GM21786 (cell line): ENCODE results near the gene DISP2.

Experiments used
- ATAC-seq: cut with Tn5 transposase; IDR thresholded peaks from one replicate; pipeline ENCODE4 v1.9.1; 2021; ENCODE audit not compliant: unreplicated experiment

Gene DISP2

DNA sequence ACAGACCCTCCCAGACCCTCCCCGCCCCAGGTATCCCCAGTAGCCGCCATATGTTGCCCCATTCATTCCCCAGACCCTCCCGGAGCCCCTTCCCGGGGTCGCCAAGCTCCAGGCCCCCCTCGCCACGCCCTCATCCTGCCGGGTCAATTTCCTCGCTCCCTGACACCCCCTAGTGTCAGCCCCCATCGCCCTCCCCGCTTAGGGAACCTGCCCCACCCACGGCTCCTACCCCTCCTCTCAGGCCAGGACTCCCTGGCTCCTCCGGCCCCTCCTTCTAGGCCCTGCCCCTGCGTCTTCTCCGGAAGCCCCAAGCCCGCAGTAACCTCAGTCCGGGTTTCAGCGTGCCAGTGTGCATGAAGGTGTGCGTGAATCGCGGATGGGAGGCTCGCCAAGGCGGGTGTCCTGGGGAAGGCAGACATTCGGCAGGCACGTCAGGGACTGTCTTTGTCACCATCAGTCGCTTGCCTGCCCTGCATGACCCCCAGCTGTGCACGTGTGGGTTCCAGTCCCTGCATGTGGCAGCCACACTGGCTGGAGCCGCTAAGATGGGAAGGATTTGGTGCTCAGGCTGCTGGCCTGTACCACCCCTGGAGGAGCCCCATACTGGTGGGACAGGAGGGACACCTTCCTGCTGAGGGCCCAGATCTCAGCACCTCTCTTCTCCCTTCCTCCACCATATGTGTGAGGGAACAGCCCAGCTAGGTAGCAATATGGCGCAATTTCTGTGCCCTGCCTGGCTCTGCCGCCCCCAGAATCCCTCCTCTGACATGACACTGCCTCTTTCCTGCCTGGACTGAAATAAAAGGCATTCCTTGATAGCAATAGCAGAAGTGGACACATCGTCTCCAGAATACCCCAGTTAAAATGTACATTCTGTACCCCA, 693 bp downstream of the DISP2 start:
- no peak for ATAC-seq

DNA sequence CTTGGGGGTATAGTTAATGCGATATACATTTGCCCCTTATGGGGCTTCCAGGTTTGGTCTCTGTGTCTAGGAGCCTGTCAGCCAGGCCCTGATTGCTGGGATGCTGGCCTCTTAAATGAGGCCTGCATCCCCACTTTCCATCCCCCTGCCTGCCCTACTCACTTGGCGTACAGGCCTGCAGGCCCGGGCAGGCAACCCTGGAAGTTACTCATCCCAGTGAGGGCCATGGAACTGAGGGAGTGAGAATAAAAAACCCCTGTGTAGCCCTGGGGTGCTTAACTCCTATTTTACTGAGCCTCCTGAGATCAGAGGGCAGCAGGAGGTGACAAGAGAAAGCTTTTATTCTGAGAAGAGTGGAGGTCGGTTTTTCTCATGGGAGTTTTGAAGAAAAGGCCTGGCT, 2.0 kb downstream of the DISP2 start:
- ATAC-seq = no peak

DNA sequence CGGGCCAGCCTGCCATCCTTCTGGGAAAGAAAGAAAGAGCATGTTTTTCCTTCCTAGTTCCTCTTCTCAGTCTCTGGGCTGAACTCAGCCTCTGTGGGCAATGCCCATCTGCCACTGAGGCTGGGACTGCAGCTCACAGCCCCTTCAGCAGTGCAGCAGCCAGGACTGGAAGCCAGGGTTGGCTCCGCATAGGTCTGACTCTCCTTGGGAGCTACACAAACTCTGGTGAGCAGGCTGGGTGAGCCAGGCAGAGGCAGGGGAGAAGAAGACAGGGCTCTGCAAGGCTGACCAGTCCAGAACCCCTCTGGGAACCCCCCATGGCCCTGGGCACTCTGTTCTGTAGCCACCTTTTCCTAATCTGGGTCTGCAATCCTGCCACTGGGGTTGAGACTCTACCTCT, 3.6 kb downstream of the DISP2 start:
- ATAC-seq = no peak

DNA sequence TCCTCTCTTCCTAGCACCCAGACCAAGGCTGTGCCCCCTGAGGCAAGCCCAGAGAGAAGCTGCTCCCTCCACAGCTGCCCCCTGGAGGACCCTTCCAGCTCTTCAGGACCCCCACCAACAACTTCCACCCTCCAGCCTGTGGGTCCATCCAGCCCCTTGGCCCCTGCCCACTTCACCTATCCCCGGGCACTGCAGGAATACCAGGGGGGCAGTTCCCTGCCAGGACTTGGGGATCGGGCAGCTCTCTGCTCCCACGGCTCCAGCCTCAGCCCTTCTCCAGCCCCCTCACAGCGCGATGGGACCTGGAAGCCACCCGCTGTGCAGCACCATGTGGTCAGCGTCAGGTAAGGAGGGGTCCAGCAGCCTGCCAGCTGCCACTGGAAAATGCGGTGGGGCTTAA, 5.6 kb downstream of the DISP2 start:
- no peak for ATAC-seq

DNA sequence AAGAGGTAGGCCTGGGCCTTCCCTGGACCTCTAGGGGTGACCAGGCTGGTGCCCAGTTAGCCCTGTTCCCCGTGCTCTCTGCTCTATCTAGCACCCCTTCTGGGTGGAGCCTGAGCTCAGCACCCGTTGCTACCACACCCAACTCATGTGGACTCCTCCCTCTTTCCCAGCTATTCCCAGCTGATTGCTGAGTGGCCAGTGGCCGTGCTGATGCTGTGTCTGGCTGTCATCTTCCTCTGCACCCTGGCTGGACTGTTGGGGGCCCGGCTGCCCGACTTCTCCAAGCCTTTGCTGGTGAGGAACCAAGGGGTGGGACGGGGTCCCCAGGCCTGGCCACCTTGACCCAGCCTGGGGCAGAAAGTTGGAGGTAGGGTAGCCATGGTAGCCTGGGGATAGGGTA, 6.2 kb downstream of the DISP2 start:
- ATAC-seq = no peak

DNA sequence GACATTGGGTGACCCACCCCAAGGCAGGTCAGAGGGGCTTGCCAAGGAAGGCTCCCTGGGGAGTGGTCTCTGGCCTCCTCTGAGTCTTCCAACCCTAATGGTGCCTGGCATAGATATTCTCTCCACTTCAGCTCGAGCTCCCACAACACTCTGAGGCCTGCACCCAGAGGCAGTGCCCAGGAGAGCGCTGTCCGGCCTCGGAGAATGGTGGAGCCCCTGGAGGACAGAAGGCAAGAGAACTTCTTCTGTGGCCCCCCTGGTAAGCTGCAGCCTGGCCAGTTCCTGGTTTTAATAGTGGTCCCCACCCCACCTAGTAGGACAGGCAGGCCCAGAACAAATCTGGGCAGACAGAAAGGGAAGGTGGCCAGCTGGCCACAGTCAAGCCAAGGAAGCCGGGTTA, 7.0 kb downstream of the DISP2 start:
- ATAC-seq = no peak

DNA sequence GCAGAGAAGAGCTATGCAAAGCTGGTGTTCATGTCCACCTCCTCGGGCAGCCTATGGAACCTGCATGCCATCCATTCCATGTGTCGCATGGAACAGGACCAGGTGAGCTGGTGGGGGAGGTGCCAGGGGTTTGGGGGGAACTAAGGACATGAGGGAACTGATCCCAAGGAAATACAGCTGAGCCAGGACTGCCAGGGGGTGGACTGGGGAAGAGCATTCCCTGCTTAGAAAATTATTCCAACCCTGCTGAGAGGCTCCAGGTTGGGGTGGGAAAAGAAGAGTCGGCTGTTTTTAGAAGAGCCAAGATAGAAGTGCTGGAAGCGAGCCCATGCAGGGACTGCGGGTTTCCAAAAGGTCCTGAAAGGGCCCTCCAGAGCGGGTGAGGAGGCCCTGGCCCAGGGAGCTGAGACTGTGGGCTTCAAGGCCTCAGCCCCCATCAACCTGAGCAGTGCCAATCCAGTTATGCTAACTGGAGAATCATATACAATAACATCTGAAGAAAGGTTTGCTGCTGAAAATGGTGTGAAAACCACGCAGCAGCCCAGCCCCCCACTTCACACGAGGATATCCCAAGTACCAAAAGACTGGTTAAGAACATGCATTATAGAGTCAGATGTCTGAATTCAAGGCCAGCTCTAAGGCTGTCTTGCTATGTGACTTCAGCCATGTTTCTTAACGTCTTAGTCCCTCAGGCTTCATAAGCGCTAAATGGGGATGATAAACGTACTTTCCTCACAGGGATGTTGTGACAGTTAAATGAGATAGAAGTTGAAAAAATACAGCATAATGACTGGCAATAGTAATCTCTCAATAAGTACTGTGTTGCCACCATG, 7.8 kb downstream of the DISP2 start:
- ATAC-seq = no peak

DNA sequence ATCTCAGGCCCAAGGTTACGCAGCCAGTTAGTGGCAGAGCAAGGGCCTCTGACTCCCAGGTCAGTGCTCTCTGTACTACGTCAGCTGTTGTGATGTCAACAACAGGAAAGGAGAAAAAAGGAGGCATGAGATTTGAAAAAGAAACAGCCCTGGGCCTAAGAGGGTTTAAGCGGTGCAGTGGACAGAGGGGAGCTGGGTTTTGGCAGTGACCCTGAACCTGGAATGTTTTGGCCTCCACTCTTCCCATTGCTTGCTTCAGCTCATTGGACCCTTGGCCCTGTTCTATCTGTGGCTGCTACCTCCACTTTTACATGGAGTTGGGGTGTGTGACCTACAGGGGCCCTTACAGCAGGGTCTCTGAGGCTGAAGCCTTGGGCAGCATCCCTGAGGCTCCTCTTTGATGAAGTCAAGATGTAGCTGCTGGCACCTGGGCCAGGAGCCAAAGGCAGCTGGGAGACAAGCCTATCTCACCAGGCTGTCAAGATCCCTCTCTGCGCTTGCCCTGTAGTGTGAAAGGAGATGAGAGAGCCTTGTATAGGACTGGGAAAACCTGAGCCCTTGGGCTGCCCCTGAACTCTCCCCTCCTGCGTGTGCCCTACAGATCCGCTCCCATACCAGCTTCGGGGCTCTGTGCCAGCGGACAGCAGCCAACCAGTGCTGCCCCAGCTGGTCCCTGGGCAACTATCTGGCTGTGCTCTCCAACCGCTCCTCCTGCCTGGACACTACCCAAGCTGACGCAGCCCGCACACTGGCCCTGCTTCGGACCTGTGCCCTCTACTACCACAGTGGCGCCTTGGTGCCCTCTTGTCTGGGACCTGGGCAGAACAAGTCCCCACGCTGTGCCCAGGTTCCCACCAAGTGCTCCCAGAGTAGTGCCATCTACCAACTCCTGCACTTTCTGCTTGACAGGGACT, 8.7 kb downstream of the DISP2 start:
- no peak for ATAC-seq

DNA sequence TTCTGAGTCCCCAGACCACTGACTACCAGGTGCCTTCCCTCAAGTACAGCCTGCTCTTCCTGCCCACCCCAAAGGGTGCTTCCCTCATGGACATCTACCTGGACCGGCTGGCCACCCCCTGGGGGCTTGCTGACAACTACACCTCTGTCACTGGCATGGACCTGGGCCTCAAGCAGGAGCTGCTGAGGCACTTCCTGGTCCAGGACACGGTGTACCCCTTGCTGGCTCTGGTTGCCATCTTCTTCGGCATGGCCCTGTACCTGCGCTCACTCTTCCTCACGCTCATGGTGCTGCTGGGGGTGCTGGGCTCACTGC, 9.3 kb downstream of the DISP2 start:
- ATAC-seq = no peak

DNA sequence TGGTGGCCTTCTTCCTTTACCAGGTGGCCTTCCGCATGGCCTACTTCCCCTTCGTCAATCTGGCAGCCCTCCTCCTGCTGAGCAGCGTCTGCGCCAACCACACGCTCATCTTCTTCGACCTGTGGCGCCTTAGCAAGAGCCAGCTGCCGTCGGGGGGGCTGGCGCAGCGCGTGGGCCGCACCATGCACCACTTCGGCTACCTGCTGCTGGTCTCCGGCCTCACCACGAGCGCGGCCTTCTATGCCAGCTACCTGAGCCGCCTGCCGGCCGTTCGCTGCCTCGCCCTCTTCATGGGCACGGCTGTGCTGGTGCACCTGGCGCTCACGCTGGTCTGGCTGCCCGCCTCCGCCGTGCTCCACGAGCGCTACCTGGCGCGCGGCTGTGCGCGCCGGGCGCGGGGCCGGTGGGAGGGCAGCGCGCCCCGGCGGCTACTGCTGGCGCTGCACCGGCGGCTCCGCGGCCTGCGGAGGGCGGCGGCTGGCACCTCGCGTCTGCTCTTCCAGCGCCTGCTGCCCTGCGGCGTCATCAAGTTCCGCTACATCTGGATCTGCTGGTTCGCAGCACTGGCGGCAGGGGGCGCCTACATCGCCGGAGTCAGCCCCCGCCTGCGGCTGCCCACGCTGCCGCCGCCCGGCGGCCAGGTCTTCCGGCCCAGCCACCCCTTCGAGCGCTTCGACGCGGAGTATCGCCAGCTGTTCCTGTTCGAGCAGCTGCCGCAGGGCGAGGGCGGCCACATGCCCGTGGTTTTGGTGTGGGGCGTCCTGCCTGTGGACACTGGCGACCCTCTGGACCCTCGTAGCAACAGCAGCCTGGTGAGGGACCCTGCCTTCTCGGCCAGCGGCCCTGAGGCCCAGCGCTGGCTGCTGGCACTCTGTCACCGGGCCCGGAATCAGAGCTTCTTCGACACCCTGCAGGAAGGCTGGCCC, 9.9 kb downstream of the DISP2 start:
- ATAC-seq = peak; percentile 89

DNA sequence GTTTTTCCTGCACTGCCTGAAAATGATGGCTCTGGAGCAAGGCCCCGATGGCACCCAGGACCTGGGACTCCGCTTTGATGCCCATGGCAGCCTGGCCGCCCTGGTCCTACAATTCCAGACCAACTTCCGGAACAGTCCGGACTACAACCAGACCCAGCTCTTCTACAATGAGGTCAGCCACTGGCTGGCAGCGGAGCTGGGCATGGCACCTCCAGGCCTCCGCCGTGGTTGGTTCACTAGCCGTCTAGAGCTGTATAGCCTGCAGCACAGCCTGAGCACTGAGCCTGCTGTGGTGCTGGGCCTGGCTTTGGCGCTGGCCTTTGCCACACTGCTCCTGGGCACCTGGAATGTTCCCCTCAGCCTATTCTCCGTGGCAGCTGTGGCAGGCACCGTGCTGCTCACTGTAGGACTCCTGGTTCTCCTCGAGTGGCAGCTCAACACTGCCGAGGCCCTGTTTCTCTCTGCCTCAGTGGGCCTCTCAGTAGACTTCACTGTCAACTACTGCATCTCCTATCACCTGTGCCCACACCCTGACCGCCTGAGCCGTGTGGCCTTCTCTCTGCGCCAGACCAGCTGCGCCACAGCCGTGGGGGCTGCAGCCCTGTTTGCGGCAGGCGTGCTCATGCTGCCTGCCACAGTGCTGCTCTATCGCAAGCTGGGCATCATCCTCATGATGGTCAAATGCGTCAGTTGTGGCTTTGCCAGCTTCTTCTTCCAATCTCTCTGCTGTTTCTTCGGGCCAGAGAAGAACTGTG, 10.9 kb downstream of the DISP2 start:
- ATAC-seq = no peak

DNA sequence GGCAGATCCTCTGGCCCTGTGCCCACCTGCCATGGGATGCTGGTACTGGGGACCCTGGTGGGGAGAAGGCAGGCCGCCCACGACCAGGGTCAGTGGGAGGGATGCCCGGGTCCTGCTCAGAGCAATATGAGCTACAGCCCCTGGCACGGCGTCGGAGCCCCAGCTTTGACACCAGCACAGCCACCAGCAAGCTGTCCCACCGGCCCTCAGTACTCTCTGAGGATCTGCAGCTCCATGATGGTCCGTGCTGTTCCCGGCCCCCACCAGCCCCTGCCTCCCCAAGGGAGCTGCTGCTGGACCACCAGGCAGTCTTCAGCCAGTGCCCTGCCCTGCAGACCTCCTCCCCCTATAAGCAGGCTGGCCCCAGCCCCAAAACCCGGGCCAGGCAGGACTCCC, 11.5 kb downstream of the DISP2 start:
- no peak for ATAC-seq

DNA sequence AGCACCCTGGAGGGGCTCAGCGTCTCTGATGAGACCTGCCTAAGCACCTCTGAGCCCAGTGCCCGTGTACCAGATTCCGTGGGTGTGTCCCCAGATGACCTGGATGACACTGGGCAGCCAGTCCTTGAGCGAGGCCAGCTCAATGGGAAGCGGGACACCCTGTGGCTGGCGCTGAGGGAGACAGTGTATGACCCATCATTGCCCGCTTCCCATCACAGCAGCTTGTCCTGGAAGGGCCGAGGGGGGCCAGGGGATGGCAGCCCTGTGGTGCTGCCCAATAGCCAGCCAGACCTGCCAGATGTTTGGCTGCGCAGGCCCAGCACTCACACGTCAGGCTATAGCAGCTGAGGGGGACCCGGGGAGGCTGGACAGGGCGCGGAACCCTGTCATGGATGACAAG, 12.0 kb downstream of the DISP2 start:
- no peak for ATAC-seq

DNA sequence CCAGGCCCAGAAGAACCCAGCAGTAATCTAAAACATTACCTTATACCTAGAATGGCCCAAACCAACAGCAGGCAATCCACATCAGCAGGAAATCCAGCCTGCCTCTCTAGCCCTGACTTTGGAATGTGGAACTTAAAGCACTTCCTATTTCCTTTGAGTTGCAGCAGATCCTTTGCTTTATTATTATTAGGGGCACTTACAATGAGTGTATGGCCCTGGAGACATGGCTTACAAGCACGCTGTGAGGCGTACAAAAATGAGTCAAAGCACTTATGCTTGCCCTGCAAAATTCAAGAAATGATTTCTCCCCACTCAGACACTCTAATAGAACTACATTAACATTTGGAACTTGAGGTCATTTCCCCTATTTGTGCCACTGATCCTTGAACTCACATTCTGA, 15.0 kb downstream of the DISP2 start:
- ATAC-seq = no peak

DNA sequence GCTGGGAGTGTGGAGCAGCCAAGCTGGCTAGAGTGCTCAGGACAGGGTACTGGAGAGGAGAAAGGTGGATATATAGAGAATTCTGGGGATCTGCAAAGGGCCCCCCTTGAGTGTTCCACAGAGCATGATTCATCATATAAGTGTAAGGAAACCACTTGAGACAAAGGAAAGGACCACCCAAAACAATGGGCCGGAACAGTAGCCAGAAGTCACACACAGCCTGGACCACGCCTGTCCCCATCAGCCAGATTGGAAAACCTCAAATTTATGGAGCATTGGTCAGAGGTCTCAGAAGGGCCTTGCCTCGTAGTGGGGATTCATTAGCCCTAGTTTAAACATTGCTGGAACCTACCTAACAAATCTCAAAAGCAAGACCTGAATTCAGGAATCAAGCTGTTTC, 19.6 kb downstream of the DISP2 start:
- ATAC-seq = no peak

DNA sequence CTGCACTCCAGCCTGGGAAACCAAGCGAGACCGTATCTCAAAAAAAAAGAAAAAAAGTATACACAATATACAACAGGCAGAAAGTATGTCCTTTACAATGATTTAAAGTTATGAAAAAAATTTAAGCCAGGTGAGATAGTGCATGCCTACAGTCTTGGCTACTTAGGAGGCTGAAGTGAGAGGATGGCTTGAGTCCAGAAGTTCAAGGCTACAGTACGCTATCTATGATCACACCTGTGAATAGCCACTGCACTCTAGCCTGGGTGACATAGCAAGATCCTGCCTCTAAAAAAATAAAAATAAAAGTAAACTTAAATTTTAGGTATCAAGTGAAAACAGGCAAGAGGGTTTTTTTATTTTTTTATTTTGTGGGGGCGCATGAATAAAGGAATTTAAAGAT, 21.4 kb downstream of the DISP2 start:
- no peak for ATAC-seq

DNA sequence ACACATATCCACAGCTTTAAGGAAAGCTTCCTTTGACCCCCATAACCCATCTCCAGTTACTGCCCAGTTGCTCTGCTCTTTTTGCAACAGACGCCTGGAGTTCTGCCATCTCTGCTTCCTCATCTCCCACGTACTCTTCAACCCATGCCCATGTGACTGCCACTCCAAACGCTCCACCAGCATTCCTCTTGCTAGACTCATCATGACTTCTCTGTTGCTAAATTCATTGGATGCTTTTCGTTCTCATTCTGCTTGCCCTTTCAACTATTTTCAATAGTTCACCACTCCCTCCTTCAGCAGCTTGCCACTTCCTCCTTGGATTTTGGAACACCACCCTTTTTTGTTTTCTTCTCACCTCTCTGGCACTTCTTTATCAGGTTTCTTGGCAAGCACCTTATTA, 21.8 kb downstream of the DISP2 start:
- ATAC-seq = no peak

DNA sequence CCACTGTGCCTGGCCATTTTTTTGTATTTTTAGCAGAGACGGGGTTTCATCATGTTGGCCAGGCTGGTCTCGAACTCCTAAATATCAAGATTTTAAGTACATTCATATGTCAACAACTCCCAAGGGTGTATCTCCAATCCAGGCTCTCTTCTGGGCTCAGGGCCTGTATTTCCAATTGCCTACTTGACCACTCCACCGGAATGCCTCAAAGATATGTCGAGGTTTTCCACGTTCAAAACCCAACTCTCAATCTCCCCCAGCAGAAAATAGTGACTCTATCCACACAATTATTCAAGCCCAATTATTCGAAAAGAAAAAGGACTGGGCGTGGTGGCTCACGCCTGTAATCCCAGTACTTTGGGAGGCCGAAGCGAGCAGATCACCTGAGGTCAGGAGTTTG, 22.6 kb downstream of the DISP2 start:
- no peak for ATAC-seq

DNA sequence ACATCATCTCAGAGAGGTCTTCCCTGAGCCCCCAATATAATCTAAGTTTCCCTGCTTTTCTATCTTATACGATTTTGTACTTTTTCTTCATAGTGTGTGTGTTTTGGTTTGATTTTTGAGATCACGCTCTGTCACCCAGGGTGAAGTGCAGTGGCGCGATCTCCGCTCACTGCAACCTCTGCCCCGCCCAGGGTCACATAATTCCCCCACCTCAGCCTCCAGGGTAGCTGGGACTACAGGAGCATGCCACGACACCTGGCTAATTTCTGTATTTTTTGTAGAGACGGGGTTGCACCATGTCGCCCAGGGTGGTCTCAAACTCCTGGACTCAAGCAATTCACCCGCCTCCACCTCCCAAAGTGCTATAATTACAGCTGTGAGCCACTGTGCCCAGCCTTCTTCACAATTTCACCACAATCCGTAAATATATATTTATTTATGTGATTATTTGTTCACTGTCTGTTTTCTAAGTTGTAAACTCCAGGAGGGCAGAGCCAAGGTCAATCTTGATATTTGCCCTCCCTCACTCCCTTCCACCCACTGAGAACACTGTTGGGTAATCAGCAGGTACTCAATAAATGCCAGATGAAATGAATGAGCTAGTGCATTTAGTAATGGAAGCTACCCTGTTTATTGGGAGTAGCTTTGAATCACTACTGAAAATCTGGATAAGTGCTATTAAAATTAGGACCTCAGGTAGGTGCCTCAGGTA, 24.0 kb downstream of the DISP2 start:
- no peak for ATAC-seq
